IMR-90 (cell line): ENCODE measurements around the gene SPINK5. TPM values are rescaled to one million over a fixed set of nuclear protein-coding genes. Genes with fewer than 3 reads are reported as not detected.

Experiments used
- ATAC-seq: fragments of 200-7000 bp; cut with Tn5 transposase; 2 replicates; pipeline ENCODE4 v1.9.1; 2020; ENCODE audit warnings: low read depth, mild to moderate bottlenecking, moderate library complexity
- BruUV-seq: library from RNA; stranded (reverse); fragments of 400-500 nt; replicated peaks from 2 replicates; lab custom pipeline; 2021; lab: Mats Ljungman, UMichigan
- CTCF ChIA-PET: fragments of 300-600 bp; formaldehyde crosslinking; extraction: SDS; loops from one replicate; lab custom pipeline; 2021; ENCODE audit warnings: antibody characterized with exemption; lab: Yijun Ruan, JAX
- POLR2A ChIA-PET: fragments of 300-600 bp; sonication (Branson Sonifier 250); formaldehyde crosslinking; loops from one replicate; lab custom pipeline; 2022; ENCODE audit warnings: antibody characterized with exemption; ENCODE audit not compliant: unreplicated experiment; lab: Charles Lee
- DNase-seq: peaks from one replicate; pipeline ENCODE4 v3.0.0; 2013
- H2AFZ ChIP-seq: replicated peaks from 2 replicates; pipeline ENCODE3; 2013; ENCODE audit warnings: low read length, mild to moderate bottlenecking; ENCODE audit not compliant: poor library complexity
- H2AK5ac ChIP-seq: 2 replicates; pipeline ENCODE4 v1.6.1; 2013; ENCODE audit warnings: low read depth, low read length, inconsistent platforms
- H2AK9ac ChIP-seq: replicated peaks from 2 replicates; pipeline ENCODE3; 2013; ENCODE audit warnings: mild to moderate bottlenecking, low read depth, low read length, moderate library complexity; ENCODE audit not compliant: poor library complexity
- H2BK120ac ChIP-seq: 2 replicates; pipeline ENCODE4 v1.6.1; 2013; ENCODE audit warnings: low read depth, low read length, inconsistent platforms
- H2BK15ac ChIP-seq: 3 replicates; pipeline ENCODE4 v1.6.1; 2013; ENCODE audit warnings: low read depth, low read length, inconsistent platforms
- H2BK20ac ChIP-seq: 2 replicates; pipeline ENCODE4 v1.6.1; 2013; ENCODE audit warnings: low read depth, mild to moderate bottlenecking, inconsistent platforms, low read length, moderate library complexity
- H2BK5ac ChIP-seq: 2 replicates; pipeline ENCODE4 v1.6.1; 2013; ENCODE audit warnings: mild to moderate bottlenecking, low read depth, low read length, inconsistent platforms; ENCODE audit not compliant: poor library complexity, severe bottlenecking
- H3K14ac ChIP-seq: replicated peaks from 2 replicates; pipeline ENCODE4 v1.6.1; 2013; ENCODE audit warnings: low read depth, low read length, inconsistent platforms
- H3K18ac ChIP-seq: 2 replicates; pipeline ENCODE4 v1.6.1; 2013; ENCODE audit warnings: low read depth, low read length, control low read depth
- H3K23ac ChIP-seq: 2 replicates; pipeline ENCODE4 v1.6.1; 2013; ENCODE audit warnings: low read depth, low read length, inconsistent platforms
- H3K27ac ChIP-seq: 2 replicates; pipeline ENCODE4 v1.5.1; 2013; ENCODE audit warnings: mild to moderate bottlenecking, control low read depth, low read length; ENCODE audit not compliant: insufficient read depth
- H3K27me3 ChIP-seq: 2 replicates; pipeline ENCODE4 v1.6.1; 2013; ENCODE audit warnings: low read length; ENCODE audit not compliant: control insufficient read depth, insufficient read depth
- H3K36me3 ChIP-seq: 2 replicates; pipeline ENCODE4 v1.6.1; 2013; ENCODE audit warnings: low read length, mixed read lengths; ENCODE audit not compliant: control insufficient read depth, insufficient read depth
- H3K4ac ChIP-seq: 2 replicates; pipeline ENCODE4 v1.6.1; 2013; ENCODE audit warnings: low read depth, low read length, inconsistent platforms
- H3K4me1 ChIP-seq: 2 replicates; pipeline ENCODE4 v1.6.1; 2013; ENCODE audit warnings: low read length, mixed read lengths; ENCODE audit not compliant: control insufficient read depth, insufficient read depth
- H3K4me2 ChIP-seq: 2 replicates; pipeline ENCODE4 v1.6.1; 2013; ENCODE audit warnings: low read depth, mild to moderate bottlenecking, control low read depth, low read length, moderate library complexity
- H3K4me3 ChIP-seq: 2 replicates; pipeline ENCODE4 v1.5.1; 2013; ENCODE audit warnings: low read depth, mild to moderate bottlenecking, control low read depth, low read length, moderate library complexity; ENCODE audit not compliant: insufficient read depth
- H3K56ac ChIP-seq: 2 replicates; pipeline ENCODE4 v1.6.1; 2013; ENCODE audit warnings: low read length, inconsistent platforms; ENCODE audit not compliant: insufficient read depth; ENCODE audit errors: extremely low read depth
- H3K79me1 ChIP-seq, 2 experiments: 2 replicates each; pipeline ENCODE4 v1.6.1; 2013; ENCODE audit warnings: low read length in 2 of 2, inconsistent platforms in 1 of 2, low read depth in 1 of 2
- H3K9ac ChIP-seq: 2 replicates; pipeline ENCODE4 v1.6.1; 2013; ENCODE audit warnings: low read depth, low read length, control low read depth
- H3K9me1 ChIP-seq: 2 replicates; pipeline ENCODE4 v1.6.1; 2013; ENCODE audit warnings: low read length, inconsistent platforms; ENCODE audit not compliant: insufficient read depth
- H3K9me3 ChIP-seq: 2 replicates; pipeline ENCODE4 v1.6.1; 2013; ENCODE audit warnings: low read length; ENCODE audit not compliant: control insufficient read depth, insufficient read depth
- H4K20me1 ChIP-seq: 2 replicates; pipeline ENCODE4 v1.6.1; 2013; ENCODE audit warnings: low read length, inconsistent platforms; ENCODE audit not compliant: insufficient read depth
- H4K5ac ChIP-seq: 2 replicates; pipeline ENCODE4 v1.6.1; 2013; ENCODE audit warnings: mild to moderate bottlenecking, low read depth, low read length, control low read depth
- H4K8ac ChIP-seq, 2 experiments: 2 replicates each; pipeline ENCODE4 v1.6.1; 2013; ENCODE audit warnings: low read depth in 2 of 2, low read length in 2 of 2, control low read depth in 1 of 2, inconsistent platforms in 1 of 2
- H4K91ac ChIP-seq: 2 replicates; pipeline ENCODE4 v1.6.1; 2013; ENCODE audit warnings: low read depth, low read length, inconsistent platforms; ENCODE audit not compliant: insufficient read depth
- CHD1 ChIP-seq: IDR thresholded peaks from 2 replicates; pipeline ENCODE4 v1.6.1; 2012; ENCODE audit warnings: low read depth, low read length, improper control_type of control experiment
- FOS ChIP-seq: fragments of 150-350 bp; IDR thresholded peaks from 2 replicates; pipeline ENCODE4 v1.6.1; 2016; ENCODE audit warnings: low read depth, low read length
- MXI1 ChIP-seq: IDR thresholded peaks from 2 replicates; pipeline ENCODE4 v1.6.1; 2012; ENCODE audit warnings: low read depth, mild to moderate bottlenecking, low read length, moderate library complexity, borderline replicate concordance
- NFE2L2 ChIP-seq: fragments of 150-350 bp; IDR thresholded peaks from 2 replicates; pipeline ENCODE4 v1.6.1; 2016; ENCODE audit warnings: low read depth, mild to moderate bottlenecking, low read length
- RCOR1 ChIP-seq: IDR thresholded peaks from 2 replicates; pipeline ENCODE4 v1.6.1; 2012; ENCODE audit warnings: mild to moderate bottlenecking, low read length, improper control_type of control experiment; ENCODE audit not compliant: insufficient replicate concordance
- RFX5 ChIP-seq: IDR thresholded peaks from 2 replicates; pipeline ENCODE4 v1.8.0; 2012; ENCODE audit warnings: low read depth, mild to moderate bottlenecking, low read length, moderate library complexity
- SMC3 ChIP-seq: fragments of 150-350 bp; IDR thresholded peaks from 2 replicates; pipeline ENCODE4 v1.6.1; 2016; ENCODE audit warnings: low read depth, mild to moderate bottlenecking, antibody characterized with exemption, low read length, moderate library complexity
- dilution Hi-C: fragments of 300-500 bp; cut with HindIII; formaldehyde crosslinking; loops from one replicate; pipeline ENCODE4 v1.14.3; 2018; ENCODE audit warnings: low sequenced_read_pairs; ENCODE audit not compliant: unreplicated experiment
- in situ Hi-C: fragments of 300-500 bp; cut with MboI; formaldehyde crosslinking; loops from 3 replicates; pipeline ENCODE4 v1.14.3; 2019; ENCODE audit warnings: low sequenced_read_pairs, inconsistent platforms, mixed read lengths
- intact Hi-C: fragments of 100-400 bp; cut with micrococcal nuclease; formaldehyde crosslinking; loops from 2 replicates; pipeline ENCODE4 v1.10.0; 2022
- polyA plus RNA-seq, 3 experiments: library from polyadenylated mRNA; depleted of rRNA; stranded (reverse); fragments of >200 nt; gene quantifications; 2 replicates each; pipeline ENCODE4 v1.2.3, GENCODE V29; 2012; ENCODE audit warnings: low replicate concordance in 1 of 3
- total RNA-seq: library from RNA; depleted of rRNA; stranded (reverse); fragments of >200 nt; gene quantifications from 2 replicates; pipeline ENCODE4 v1.2.3, GENCODE V29; 2012
- TF ChIP-seq, protein P1 (sequence below): fragments of 150-350 bp; IDR thresholded peaks from 2 replicates; pipeline ENCODE4 v1.6.1; 2016; ENCODE audit warnings: low read depth, mild to moderate bottlenecking, low read length, moderate library complexity, borderline replicate concordance

The SPINK5 gene
- total and polyA plus RNA-seq, 2 of the 4 experiments (the other 2 are of a cell fraction) = not detected

DNA sequence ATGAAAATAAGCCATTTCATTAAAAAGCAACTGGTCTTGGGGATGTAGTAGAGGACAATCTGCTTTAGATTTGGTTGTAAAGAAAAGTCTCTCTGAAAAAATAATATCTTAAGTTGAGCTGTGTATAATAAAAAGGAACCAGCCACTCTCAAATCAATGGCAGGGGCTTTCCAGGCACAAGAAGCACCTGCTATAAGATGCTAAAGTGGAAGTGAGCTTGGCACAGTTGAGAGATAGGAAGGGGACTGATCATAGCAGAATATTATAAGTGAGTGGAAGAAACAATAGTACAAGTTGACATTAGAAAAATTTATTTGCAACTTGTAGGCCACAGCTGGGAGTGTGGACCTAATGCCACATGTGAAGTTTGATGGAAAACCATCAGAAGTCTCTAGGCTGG lies 28.1 kb upstream of the SPINK5 start:
- Histone ChIP-seq H4K91ac (no peak overlapping the region), H3K27me3 (no peaks in the 10 kb centered on the region), H3K56ac (no peak overlapping the region), H2BK120ac (no peak overlapping the region), H3K9me3 (no peaks in the 10 kb centered on the region), H3K18ac (no peak overlapping the region), H4K8ac (no peak overlapping the region), H3K36me3 (no peaks in the 10 kb centered on the region), H3K79me1 (no peaks in the 10 kb centered on the region), H2BK15ac (no peak overlapping the region), H2AFZ (no peak overlapping the region), H3K9me1 (no peaks in the 10 kb centered on the region), H3K4me2 (no peak overlapping the region), H4K20me1 (no peaks in the 10 kb centered on the region), H3K4me1 (no peaks in the 10 kb centered on the region), H3K9ac (no peak overlapping the region), H4K5ac (no peak overlapping the region), H3K4ac (no peak overlapping the region), H2AK5ac (no peak overlapping the region), H3K14ac (no peak overlapping the region), H2AK9ac (no peak overlapping the region), H2BK5ac (no peak overlapping the region), H2BK20ac (no peak overlapping the region), H3K4me3 (no peak overlapping the region), H3K27ac (no peak overlapping the region), H3K23ac (no peak overlapping the region)
- TF ChIP-seq NFE2L2 (no peak), RCOR1 (no peak), RFX5 (no peak), MXI1 (no peak), SMC3 (no peak), CHD1 (no peak), FOS (no peak)
- TF ChIP-seq, protein P1, sequence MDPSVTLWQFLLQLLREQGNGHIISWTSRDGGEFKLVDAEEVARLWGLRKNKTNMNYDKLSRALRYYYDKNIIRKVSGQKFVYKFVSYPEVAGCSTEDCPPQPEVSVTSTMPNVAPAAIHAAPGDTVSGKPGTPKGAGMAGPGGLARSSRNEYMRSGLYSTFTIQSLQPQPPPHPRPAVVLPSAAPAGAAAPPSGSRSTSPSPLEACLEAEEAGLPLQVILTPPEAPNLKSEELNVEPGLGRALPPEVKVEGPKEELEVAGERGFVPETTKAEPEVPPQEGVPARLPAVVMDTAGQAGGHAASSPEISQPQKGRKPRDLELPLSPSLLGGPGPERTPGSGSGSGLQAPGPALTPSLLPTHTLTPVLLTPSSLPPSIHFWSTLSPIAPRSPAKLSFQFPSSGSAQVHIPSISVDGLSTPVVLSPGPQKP = no peak
- in situ Hi-C loops = no loop called here
- ATAC-seq = no peak
- ChIA-PET POLR2A (no interaction called here), CTCF (no interaction called here)
- dilution Hi-C loops = no loop called here
- BruUV-seq = no TSS peak
- intact Hi-C loops = no loop called here
- DNase-seq = no peak
